HG02840 (cell line): ENCODE data around the gene CCT5.
"Not testable (repeated sequence)": the region's sequence is repeated elsewhere in the genome, so short reads cannot be mapped to it uniquely, and the experiment has no call there.

Source experiments
- ATAC-seq: cut with Tn5 transposase; IDR thresholded peaks from one replicate; pipeline ENCODE4 v1.9.1; 2021; ENCODE audit warnings: mild to moderate bottlenecking, moderate library complexity, moderate number of reproducible peaks; ENCODE audit not compliant: unreplicated experiment, low FRiP score

Gene CCT5

DNA sequence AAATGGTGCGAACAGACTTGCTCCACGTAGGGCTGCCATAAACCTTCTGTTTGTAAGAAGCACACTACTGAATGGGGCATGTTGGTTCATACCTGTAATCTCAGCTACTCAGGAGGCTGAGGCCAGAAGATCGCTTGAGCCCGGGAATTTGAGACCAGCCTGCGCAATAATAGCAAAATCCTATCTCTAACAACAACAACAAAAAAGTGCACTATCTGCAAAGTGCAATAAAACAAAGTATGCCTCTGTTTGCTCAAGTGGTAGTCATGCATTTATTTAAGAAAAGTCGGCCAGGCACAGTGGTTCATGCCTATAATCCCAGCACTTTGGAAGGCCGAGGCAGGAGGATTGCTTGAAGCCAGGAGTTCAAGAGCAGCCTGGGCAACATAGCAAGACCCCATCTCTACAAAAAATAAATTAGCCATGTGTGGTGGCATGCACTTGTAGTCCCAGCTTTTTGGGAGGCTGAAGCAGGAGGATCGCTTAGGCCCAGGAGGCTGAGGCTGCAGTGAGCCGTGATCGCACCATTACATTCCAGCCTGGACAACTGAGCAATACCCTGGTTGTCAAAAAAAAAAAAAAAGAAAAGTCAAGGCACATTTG, 5.6 kb upstream of the CCT5 start:
- no peak for ATAC-seq

DNA sequence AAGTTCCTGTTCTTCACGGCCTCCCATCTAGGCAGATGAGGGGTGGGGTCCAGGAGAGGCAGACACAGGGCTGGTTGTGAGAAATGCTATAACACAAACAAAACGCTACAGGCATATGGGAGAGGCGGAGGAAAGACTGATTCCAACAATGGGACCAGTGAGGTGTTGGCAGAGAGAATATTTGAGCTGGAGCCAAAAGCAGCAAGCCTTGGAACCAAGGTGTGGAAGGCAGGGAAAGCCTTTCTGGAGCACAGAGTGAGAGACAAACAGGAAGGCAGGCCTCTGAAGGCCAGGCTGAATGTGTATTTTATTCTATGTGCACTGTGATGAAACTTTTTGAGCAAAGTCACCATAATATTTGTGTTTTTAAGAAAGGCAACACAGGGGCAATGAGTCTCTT, 3.3 kb upstream of the CCT5 start:
- no peak for ATAC-seq

DNA sequence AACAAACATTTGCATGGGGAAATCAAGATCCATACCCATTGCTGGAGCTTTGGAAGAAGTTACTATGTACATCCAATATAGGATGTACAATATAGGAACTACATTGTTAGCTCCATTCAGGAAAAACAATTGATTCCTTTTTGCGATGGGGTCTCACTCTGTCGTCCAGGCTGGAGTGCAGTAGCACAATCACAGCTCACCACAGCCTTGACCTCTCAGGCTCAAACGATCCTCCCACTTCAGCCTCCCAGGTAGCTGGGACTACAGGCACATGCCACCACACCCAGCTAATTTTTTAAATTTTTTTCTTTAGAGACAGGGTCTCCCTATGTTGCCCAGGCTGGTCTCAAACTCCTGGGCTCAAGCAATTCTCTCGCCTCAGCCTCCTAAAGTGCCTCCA, 2.9 kb upstream of the CCT5 start:
- not testable (repeated sequence) for ATAC-seq

DNA sequence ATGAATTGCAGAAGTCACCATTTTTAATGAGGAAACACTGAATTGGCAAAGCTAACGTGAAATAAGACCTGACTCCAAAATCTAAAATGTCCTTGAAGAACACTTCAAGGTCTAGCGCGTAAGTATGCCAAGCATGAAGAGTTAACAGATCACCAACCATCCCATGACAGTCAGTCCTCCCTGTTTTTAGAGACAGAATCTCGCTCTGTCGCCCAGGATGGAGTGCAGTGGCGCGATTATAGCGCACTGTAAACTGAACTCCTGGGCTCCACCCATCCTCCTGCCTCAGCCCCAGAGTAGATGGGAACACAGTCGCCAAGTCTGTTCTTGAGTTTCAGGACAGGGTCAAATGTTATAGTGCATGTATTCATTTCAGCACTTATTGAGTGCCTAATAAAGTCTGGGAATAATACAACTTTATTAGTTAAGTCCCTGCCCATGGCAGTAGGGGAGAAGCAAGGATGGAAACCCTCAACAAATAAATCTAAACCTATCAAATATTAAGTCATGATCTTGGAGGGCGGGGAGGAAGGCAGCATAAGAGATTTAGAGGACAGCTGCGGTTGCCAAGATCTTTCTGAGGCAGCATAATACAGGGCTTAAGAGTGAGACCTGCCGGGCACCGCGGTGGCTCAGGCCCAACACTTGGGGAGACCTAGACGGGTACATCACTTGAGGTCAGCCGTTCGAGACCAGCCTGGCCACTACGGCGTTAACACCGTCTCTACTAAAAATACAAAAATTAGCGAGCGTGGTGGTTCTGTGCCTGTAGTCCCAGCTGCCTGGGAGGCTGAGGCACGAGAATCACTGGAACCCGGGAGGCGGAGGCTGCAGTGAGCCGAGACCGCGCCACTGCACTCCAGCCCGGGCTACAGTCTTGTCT, 1.5 kb upstream of the CCT5 start:
- peak; percentile 1 for ATAC-seq

DNA sequence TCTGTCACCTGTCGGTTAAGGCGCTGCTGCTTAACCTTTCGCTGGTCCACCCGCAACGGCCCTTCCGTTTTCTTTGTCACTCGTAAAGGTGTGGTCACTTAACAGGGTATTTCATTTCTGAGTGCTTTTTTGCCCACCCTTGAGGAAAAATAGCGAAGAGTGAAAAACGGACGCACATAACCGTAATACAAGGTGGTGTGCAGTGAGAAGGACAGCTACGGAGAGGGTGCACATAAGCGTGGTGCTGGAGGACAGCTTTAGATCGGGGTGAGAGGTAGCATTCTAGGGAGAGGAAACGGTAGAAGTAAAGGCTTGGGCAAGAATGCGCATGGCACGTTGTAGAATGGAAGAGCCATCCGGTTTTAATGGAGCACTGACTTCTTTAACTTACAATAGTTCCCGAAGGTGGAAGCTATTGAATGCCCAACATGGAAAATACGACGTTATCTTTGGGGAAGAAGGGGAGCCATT, 761 bp downstream of the CCT5 start:
- ATAC-seq, result no peak

DNA sequence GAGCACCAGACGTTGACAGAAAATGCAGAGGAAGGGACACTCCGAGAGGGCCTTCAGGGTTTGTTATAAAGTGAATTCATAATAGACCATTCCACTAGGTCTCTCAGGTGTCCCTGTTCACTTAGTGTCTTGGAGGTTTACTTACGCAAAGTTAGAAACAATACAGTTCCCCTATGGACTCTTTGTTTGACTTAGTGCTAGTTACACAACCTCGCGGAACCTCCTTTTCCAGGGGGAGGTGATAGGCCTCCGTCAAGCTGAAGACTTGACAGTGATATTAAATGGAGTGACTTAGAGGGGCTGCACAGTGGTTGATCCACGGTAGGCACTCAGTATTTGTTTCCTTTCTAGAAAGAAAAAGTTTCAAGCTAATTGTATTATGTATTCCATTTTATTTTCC, 1.3 kb downstream of the CCT5 start:
- no peak for ATAC-seq

DNA sequence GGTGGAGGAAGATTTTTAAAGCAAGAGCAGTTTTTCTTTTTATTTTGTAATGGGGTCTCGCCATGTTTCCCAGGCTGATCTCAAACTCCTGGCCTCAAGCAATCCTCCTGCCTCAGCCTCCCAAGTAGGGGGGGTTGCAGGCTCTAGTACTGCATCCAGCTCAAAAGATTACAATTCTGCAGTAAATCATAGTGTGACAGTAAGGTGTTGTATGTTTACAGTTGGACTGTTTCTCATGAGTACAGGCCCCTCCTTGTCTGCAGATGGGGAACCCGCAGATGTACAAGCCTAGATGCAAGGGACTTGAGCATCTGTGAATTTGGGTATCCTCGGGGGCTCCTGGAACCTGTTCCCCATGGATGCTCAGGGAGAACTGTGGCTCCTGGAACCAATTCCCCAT, 3.3 kb downstream of the CCT5 start:
- ATAC-seq, result no peak

DNA sequence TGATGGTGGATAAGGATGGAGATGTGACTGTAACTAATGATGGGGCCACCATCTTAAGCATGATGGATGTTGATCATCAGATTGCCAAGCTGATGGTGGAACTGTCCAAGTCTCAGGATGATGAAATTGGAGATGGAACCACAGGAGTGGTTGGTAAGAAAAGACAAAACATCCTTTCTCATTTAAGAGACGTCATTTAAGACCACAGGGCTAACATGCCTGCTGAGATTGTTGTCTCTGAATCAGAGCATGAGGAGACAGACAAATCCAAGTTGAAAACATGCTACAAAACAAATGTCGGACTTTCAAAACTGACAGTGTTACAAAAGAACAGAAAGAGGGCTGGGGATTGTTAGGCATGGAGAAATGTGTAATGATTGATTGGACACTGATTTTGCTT, 4.6 kb downstream of the CCT5 start:
- ATAC-seq, result no peak

DNA sequence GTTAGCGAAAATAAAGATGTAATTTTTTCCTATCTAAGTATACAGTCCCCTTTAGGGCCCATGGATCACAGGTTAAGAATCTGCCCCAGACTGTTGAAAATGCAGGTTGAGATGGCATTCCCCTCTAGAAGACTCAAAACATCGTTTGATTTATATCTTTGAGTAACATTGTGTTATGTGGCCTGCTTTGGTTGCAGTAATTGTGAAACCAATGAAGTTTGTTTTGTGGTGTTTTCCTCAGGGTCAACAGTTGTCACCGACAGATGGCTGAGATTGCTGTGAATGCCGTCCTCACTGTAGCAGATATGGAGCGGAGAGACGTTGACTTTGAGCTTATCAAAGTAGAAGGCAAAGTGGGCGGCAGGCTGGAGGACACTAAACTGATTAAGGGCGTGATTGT, 7.8 kb downstream of the CCT5 start:
- ATAC-seq, result no peak

DNA sequence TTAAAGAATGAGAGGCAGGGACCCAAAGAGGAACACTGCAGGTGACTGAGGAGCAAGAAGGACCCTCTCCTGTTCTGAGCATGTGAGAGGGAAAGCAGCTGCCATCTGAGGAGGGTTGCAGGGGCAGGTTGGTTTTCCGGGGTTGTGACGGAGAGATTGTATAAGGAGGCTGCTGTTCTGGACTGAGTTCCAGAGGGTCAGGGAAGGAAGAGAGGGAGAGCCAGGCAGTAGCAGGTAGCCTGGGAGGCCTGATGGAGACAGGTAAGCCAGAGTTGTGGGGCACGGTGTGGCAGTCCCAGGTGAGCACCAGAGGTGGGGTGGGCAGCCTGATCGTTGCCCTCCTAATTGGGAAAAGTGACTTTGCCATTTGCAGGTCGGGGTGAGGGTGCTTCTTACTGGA, 9.8 kb downstream of the CCT5 start:
- no peak for ATAC-seq

DNA sequence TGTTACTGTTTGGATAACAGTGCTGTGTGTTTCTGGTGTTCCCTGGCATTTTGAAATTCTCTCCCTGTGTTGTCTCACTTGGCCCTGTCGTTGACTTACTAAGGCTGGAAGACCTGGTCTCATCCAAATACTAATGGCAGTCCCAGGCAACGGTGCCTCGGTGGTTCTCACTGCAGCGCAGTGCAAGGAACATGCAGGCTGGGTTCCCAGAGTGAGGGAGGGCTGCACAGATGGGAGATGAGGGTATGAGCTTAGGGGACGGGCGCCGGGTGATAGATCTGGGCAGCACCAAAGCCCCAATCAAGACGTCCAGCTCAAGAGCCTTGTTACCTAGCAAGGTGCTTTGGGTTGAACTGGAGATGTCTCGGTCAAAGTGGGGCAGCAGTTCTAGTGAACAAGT, 11.0 kb downstream of the CCT5 start:
- ATAC-seq, result no peak

DNA sequence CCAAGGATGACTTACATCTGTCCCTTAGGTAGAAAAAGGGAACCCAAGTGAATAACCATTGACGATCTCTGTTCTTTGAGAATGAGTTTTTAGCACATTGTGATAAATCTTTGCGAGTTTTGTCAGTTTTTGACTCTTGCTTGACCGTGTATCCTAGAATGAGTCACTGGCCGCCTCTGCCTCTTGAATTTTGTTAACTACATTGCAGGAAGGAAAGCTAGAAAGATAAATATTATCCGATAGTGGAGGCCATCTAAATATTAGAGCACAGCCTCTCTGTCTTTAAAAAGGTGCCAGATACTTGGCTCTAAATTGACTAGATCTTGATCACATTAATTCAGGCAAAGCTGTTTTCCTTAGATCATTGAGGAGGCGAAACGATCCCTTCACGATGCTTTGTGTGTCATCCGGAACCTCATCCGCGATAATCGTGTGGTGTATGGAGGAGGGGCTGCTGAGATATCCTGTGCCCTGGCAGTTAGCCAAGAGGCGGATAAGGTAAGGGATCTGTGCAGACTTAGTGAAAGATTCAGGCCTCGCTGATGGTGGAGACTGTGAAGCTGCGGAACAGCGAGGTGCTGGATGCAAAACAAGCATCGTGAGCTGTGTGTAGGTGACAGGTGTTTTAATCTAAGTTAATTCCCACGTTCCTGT, 12.2 kb downstream of the CCT5 start:
- no peak for ATAC-seq

DNA sequence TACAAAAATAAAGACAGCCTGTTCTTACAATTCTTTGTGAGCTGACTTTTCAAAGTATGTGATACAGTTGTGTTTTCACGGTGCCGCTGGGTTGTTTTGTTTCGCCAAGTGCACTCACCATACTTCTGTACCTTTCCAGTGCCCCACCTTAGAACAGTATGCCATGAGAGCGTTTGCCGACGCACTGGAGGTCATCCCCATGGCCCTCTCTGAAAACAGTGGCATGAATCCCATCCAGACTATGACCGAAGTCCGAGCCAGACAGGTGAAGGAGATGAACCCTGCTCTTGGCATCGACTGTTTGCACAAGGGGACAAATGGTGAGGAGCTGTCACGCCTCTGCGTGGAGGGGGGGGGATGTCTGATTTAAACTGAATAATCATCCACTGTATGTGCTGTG, 12.9 kb downstream of the CCT5 start:
- no peak for ATAC-seq

DNA sequence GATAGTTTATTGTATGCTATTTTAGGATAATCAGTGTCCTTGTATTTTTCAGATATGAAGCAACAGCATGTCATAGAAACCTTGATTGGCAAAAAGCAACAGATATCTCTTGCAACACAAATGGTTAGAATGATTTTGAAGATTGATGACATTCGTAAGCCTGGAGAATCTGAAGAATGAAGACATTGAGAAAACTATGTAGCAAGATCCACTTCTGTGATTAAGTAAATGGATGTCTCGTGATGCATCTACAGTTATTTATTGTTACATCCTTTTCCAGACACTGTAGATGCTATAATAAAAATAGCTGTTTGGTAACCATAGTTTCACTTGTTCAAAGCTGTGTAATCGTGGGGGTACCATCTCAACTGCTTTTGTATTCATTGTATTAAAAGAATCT, 14.5 kb downstream of the CCT5 start:
- ATAC-seq, result no peak

DNA sequence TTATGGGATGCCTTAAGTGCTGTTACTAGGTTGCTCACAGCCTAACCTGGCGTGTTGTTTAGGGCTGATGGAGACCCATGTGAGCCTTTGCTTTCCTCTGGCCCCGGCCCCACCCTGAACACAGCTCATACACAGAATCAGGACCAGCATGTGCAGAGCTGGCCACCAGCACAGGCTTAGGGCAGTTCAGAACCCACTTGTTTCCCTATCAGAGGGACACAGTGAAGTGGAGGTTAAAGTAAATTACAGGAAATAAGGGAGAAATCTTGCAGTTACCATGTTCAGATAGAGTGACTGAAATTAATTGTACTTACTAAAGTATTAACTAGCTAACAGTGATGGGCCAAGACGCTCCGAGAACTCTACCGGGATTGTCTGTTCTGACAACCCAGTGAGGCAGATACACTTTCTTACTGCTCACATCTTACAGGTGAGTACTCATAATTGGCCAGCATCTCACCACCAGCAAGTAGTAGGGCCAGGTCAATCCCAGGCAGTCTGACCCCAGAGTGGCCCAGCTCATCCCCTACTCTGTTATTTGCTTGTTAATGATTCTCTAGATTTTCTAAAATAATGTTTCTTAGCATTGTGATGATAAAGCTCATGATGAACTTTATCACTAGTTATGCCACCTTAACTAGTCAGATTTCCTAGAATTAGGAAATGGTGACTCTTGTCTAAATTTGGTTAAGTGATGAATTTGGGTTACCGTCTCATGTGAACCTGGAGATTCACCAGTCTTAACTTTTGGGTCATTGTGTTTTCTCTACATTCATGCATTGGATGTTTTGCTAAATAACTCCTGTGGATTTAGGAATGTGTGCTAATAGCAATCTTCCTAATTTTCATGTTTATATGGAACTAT, 15.4 kb downstream of the CCT5 start:
- ATAC-seq, result no peak

DNA sequence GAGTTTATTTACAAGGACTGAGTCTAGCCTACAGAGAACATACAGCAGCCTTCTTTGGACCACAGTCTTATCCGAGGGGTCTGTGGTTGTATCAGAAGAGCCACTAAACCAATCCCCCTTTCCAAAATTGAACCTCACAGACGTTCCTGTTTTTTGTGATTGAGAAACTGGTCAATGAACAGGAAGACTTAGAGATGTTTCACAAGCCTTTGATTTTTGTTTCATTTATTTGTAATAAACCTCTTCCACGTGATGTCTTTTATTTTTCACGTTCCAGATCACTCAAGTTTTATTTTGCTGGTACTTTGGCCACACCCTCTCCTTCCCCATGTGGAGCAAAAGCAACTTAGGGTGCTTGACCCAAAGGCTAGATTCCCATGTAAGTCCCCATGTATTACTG, 16.1 kb downstream of the CCT5 start:
- ATAC-seq, result no peak

DNA sequence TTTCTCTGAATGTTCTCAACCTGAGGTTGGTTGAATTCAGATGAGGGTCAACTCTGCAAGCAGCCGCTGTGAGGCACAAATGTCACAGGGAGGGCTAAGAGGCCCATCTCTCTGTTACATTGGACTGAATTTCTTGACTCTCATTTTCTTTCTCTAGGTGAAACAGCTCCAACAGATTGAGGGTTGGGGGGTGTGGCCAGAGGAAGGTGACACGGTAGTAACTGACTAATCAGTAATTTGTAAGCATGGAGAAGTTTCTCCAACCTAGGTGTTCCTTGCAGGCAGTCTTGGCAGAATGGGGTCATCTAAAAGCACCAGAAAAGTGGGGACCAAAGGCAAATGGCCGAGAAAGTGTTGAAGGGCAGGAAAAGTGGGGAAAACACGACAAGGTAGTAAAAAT, 16.8 kb downstream of the CCT5 start:
- no peak for ATAC-seq

DNA sequence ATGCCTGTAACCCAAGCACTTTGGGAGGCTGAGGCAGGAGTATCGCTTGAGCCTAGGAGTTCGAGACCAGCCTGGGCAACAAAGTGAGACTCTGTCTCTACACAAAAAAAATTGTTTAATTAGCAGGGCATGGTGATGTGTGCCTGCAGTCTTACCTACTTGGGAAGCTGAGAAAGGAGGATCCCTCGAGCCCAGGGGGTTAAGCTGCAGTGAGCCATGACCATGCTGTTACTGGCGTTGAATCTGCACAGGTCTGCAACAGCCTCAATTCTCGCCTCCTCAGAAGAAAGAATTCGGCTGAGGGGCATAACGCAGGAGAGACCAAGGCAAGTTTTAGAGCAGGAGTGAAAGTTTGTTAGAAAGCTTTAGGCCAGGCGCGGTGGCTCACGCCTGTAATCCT, 18.0 kb downstream of the CCT5 start:
- no peak for ATAC-seq

DNA sequence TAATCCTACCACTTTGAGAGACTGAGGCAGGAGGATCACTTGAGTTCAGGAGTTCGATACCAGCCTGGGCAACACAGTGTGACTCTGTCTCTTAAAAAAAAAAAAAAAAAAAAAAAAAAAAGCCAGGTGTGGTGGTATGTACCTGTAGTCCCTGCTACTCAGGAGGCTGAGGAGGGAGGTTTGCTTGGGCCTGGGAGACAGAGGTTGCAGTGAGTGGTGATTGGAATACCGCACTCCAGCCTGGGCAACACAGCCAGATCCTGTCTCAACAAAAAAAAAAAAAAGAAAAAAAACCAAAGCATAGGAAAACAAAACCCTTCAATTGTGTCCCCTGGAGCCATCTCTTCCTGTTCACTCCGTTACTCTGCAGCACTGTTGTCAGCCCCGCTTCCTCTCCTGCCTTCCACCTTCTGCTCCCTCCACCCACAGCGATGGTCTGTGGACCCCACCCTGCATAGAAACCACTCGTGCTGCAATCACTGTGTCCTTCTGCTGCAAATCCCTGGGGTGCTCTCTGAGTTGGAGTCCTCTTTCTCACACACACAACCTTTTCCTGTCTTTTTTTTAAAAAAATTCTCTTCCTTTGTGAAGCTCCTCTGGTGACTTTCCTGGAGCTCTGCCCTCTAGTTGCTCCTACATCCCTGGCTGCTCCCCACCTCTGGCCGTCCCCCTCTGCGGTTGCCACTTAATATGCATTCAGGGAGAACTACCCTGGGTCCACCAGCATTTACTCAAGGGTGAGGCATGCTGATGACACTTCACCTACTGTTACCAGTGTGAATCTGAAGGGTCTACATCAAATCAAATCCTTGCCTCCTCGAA, 22.2 kb downstream of the CCT5 start:
- no peak for ATAC-seq

DNA sequence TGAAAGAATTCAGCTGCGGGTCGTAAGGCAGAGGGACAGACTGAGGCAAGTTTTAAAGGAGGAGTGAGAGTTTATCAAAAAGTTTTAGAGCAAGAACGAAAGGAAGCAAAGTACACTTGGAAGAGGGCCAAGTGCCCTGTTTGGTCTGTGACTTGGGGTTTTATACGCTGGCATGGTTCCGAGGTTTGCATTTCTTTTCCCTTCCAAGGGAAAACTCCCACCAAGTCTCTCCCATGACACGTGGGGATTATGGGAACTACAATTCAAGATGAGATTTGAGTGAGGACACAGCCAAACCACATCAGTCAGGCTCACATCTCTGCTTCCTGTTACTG, 22.8 kb downstream of the CCT5 start:
- not testable (repeated sequence) for ATAC-seq
